Measurements from ENCODE around the gene DCUN1D2. TPM values are rescaled to one million over a fixed set of nuclear protein-coding genes. Genes with fewer than 3 reads are reported as not detected.
A peak's percentile ranks its signal among the peaks of the same experiment; 100 is the strongest.
"Not testable (repeated sequence)": the region's sequence is repeated elsewhere in the genome, so short reads cannot be mapped to it uniquely, and the experiment has no call there.

DCUN1D2 gene
- total and polyA plus RNA-seq, 7 experiments from 2014 or later = 6.8 to 31.9 (median 23.1) TPM

DNA sequence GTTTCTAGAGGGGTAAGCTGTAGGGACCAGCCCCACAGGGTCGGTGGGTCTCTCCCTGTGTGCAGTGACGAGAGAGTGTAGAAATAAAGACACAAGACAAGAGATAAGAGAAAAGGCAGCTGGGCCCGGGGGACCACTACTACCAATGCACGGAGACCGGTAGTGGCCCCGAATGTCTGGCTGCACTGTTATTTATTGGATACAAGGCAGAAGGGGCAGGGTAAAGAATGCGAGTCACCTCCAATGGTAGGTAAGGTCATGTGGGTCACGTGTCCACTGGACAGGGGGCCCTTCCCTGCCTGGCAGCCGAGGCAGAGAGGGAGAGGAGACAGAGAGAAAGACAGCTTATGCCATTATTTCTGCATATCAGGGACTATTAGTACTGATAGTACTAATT, 40.2 kb downstream of the DCUN1D2 start:
- H3K27me3 ChIP-seq (ENCODE audit: control insufficient read depth in 2 of 2, insufficient read depth in 2 of 2, low read length in 2 of 2); H3K27ac ChIP-seq (ENCODE audit: low read depth, low read length); H3K27ac Mint-ChIP-seq; H3K9me3 Mint-ChIP-seq; H3K4me1 Mint-ChIP-seq; H3K4me1 ChIP-seq (ENCODE audit: control insufficient read depth in 2 of 2, insufficient read depth in 2 of 2, low read length in 2 of 2); H3K4me3 Mint-ChIP-seq; H3K27me3 Mint-ChIP-seq; intact Hi-C loops (cut with micrococcal nuclease); H3K4me3 ChIP-seq (ENCODE audit: low read length); POLR2A ChIA-PET; H3K9me3 ChIP-seq (ENCODE audit: control insufficient read depth in 2 of 3, low read length in 3 of 3); ATAC-seq; H3K36me3 ChIP-seq (ENCODE audit: control insufficient read depth in 2 of 3, insufficient read depth in 3 of 3, low read length in 3 of 3); CTCF ChIA-PET; DNase-seq: not testable (repeated sequence)
- H3K36me3 Mint-ChIP-seq = peaks cover 0 to 12% (median 0%) of the 10 kb centered on the region in 5 donors

DNA sequence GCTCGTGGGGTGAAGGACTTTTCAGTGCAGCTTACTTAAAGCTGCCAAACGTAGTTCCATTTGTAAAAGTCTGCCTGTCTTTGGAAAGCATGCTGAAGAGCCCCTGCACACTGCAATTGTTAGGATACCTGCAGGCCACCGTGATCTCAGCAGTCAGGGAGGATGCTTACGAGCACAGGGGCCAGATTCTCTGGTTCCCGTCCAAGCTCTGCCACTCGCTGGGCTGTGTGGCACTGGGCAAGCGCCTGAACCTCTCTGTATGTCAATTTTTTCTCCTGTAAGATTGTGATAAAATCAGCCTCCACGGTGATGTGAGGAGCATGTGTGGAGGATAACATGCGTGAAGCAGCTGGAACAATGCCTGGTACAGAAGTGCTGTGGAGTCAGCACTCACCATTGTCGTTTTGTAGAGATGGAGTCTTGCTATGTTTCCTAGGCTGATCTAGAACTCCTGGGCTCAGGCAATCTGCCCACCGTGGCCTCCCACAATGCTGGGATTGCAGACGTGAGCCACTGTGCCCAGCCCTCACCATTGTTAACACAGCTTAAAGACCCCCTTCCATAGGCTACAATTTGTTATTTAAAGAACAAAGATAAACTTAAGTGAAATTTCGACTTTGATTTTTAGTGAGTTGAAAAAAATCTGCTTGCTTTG, 40.7 kb downstream of the DCUN1D2 start:
- peak overlapping the region in 3 of 10 donors; percentile 30 to 56 (median 44) for H3K4me3 Mint-ChIP-seq

DNA sequence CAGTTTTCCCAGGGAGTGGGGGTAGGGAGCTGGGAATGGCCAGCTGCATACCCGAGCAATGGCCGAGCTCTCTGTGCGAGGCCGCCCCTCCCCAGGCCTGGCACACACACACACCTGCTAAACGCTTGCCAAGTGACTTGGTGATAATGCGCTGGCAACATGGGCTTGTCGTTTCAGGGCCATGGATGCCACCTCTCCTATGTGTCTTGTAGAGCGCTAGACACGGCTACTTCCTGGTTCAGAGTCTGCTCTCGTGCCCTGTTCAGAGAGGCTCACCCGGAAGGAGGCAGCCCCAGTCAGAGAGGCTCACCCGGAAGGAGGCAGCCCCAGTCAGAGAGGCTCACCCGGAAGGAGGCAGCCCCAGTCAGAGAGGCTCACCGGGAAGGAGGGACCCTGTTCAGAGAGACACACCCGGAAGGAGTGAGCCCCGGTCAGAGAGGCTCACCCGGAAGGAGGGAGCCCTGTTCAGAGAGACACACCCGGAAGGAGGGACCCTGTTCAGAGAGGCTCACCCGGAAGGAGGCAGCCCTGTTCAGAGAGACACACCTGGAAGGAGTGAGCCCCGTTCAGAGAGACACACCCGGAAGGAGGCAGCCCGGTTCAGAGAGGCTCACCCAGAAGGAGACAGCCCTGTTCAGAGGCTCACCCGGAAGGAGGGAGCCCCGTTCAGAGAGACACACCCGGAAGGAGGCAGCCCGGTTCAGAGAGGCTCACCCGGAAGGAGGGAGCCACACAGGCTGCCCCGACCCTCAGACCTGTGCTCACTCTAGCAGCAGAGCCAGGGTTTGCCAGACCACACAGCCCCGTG, 41.4 kb downstream of the DCUN1D2 start:
- H3K27me3 Mint-ChIP-seq = no peaks in the 10 kb centered on the region
- Histone ChIP-seq H3K4me1 (ENCODE audit: control insufficient read depth in 2 of 2, insufficient read depth in 2 of 2, low read length in 2 of 2) (no peaks in the 10 kb centered on the region), H3K36me3 (ENCODE audit: control insufficient read depth in 2 of 3, insufficient read depth in 3 of 3, low read length in 3 of 3) (no peaks in the 10 kb centered on the region), H3K9me3 (ENCODE audit: control insufficient read depth in 2 of 3, low read length in 3 of 3) (no peaks in the 10 kb centered on the region), H3K27me3 (ENCODE audit: control insufficient read depth in 2 of 2, insufficient read depth in 2 of 2, low read length in 2 of 2) (no peaks in the 10 kb centered on the region), H3K4me3 (ENCODE audit: low read length) (no peak overlapping the region), H3K27ac (ENCODE audit: low read depth, low read length) (no peak overlapping the region)
- H3K36me3 Mint-ChIP-seq = peaks cover 0 to 9% (median 0%) of the 10 kb centered on the region in 5 donors
- intact Hi-C loops (cut with micrococcal nuclease) = no loop called here
- peaks cover 0 to 3% (median 0%) of the 10 kb centered on the region in 11 donors for H3K9me3 Mint-ChIP-seq
- CTCF ChIA-PET = no interaction called here
- DNase-seq = peak in 3 of 9 donors; percentile 7 to 80 (median 76)
- peaks cover 0 to 4% (median 0%) of the 10 kb centered on the region in 7 donors for H3K4me1 Mint-ChIP-seq
- POLR2A ChIA-PET = no interaction called here
- ATAC-seq = peak; percentile 52
- peak overlapping the region in 4 of 10 donors; percentile 19 to 56 (median 37) for H3K4me3 Mint-ChIP-seq
- H3K27ac Mint-ChIP-seq = peak overlapping the region in 5 of 9 donors; percentile 21 to 74 (median 65)

More for the DNA sequence above, 40.7 kb downstream of the DCUN1D2 start:
- peak overlapping the region in 5 of 9 donors; percentile 21 to 74 (median 65) for H3K27ac Mint-ChIP-seq
- ChIA-PET CTCF (no interaction called here), POLR2A (no interaction called here)
- peaks cover 0 to 4% (median 0%) of the 10 kb centered on the region in 7 donors for H3K4me1 Mint-ChIP-seq
- H3K36me3 ChIP-seq (ENCODE audit: control insufficient read depth in 2 of 3, insufficient read depth in 3 of 3, low read length in 3 of 3) = peaks cover 0 to under 1% (median 0%) of the 10 kb centered on the region in 3 experiments
- H3K27me3 Mint-ChIP-seq = no peaks in the 10 kb centered on the region
- H3K4me3 ChIP-seq (ENCODE audit: low read length) = no peak overlapping the region
- no peaks in the 10 kb centered on the region for H3K27me3 ChIP-seq (ENCODE audit: control insufficient read depth in 2 of 2, insufficient read depth in 2 of 2, low read length in 2 of 2)
- H3K9me3 ChIP-seq (ENCODE audit: control insufficient read depth in 2 of 3, low read length in 3 of 3) = no peaks in the 10 kb centered on the region
- no peaks in the 10 kb centered on the region for H3K4me1 ChIP-seq (ENCODE audit: control insufficient read depth in 2 of 2, insufficient read depth in 2 of 2, low read length in 2 of 2)
- H3K36me3 Mint-ChIP-seq = peaks cover 0 to 11% (median 0%) of the 10 kb centered on the region in 5 donors
- ATAC-seq (no peak), DNase-seq (no peak)
- H3K27ac ChIP-seq (ENCODE audit: low read depth, low read length) = no peak overlapping the region
- intact Hi-C loops (cut with micrococcal nuclease) = no loop called here
- H3K9me3 Mint-ChIP-seq = peaks cover 0 to 3% (median 0%) of the 10 kb centered on the region in 11 donors

DNA sequence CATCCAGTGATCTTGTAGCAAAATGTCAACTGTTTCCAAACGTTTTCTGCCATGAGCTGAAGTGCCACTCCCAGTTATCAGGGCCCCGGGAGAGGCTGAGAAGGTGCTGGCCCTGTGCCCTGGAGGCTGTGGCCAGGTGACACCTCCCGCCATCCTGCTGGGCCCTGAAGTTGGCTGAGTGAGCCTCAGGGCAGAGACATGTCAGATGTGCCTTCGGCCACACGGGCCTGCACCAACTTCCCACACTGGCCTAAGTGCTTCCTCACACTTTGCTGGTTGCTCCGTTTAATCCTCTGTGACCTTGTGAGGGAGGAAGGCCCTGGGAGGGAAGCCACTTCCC, 42.0 kb downstream of the DCUN1D2 start:
- Histone ChIP-seq H3K4me1 (ENCODE audit: control insufficient read depth in 2 of 2, insufficient read depth in 2 of 2, low read length in 2 of 2) (no peaks in the 10 kb centered on the region), H3K36me3 (ENCODE audit: control insufficient read depth in 2 of 3, insufficient read depth in 3 of 3, low read length in 3 of 3) (no peaks in the 10 kb centered on the region), H3K27me3 (ENCODE audit: control insufficient read depth in 2 of 2, insufficient read depth in 2 of 2, low read length in 2 of 2) (no peaks in the 10 kb centered on the region), H3K9me3 (ENCODE audit: control insufficient read depth in 2 of 3, low read length in 3 of 3) (no peaks in the 10 kb centered on the region), H3K27ac (ENCODE audit: low read depth, low read length) (no peak overlapping the region), H3K4me3 (ENCODE audit: low read length) (no peak overlapping the region)
- ChIA-PET POLR2A (no interaction called here), CTCF (no interaction called here)
- ATAC-seq (no peak), DNase-seq (no peak)
- Mint-ChIP-seq H3K4me1 (peaks cover 0 to 4% (median 0%) of the 10 kb centered on the region in 7 donors), H3K27ac (peak overlapping the region in 3 of 9 donors; percentile 38 to 66 (median 55)), H3K9me3 (peaks cover 0 to 3% (median 0%) of the 10 kb centered on the region in 11 donors), H3K4me3 (peak overlapping the region in 1 of 10 donors; percentile 28), H3K27me3 (no peaks in the 10 kb centered on the region), H3K36me3 (peaks cover 0 to 3% (median 0%) of the 10 kb centered on the region in 5 donors)
- intact Hi-C loops (cut with micrococcal nuclease) = no loop called here

DNA sequence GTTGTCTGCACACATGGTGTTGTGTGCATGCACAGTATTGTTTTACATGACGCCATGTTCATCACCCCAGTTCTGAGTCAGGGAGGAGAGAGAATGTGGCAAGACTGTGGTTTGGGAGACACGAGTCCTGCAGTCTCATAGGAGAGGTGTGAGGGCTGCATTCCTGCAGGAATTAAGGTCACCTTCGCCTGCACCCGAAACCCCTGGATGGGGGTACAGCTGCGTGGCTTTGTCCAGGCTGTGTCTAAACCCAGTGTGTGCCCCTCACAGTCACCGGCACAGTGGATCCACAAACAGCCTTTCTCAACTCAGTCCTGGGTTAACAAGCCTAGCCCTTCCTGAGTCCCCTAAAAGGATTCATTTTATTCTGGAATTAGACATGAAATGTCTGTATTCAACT, 42.9 kb downstream of the DCUN1D2 start:
- Mint-ChIP-seq H3K4me1 (peaks cover 0 to 4% (median 0%) of the 10 kb centered on the region in 7 donors), H3K27ac (no peak overlapping the region), H3K27me3 (no peaks in the 10 kb centered on the region), H3K36me3 (peaks cover 0 to 9% (median 3%) of the 10 kb centered on the region in 5 donors), H3K4me3 (no peak overlapping the region), H3K9me3 (peaks cover 0 to 4% (median 0%) of the 10 kb centered on the region in 11 donors)
- H3K27ac ChIP-seq (ENCODE audit: low read depth, low read length) = no peak overlapping the region
- H3K36me3 ChIP-seq (ENCODE audit: control insufficient read depth in 2 of 3, insufficient read depth in 3 of 3, low read length in 3 of 3) = no peaks in the 10 kb centered on the region
- no peaks in the 10 kb centered on the region for H3K9me3 ChIP-seq (ENCODE audit: control insufficient read depth in 2 of 3, low read length in 3 of 3)
- no peak for DNase-seq
- no peaks in the 10 kb centered on the region for H3K27me3 ChIP-seq (ENCODE audit: control insufficient read depth in 2 of 2, insufficient read depth in 2 of 2, low read length in 2 of 2)
- no peak overlapping the region for H3K4me3 ChIP-seq (ENCODE audit: low read length)
- no peaks in the 10 kb centered on the region for H3K4me1 ChIP-seq (ENCODE audit: control insufficient read depth in 2 of 2, insufficient read depth in 2 of 2, low read length in 2 of 2)
- ChIA-PET POLR2A (no interaction called here), CTCF (no interaction called here)
- intact Hi-C loops (cut with micrococcal nuclease) = no loop called here
- ATAC-seq = no peak

DNA sequence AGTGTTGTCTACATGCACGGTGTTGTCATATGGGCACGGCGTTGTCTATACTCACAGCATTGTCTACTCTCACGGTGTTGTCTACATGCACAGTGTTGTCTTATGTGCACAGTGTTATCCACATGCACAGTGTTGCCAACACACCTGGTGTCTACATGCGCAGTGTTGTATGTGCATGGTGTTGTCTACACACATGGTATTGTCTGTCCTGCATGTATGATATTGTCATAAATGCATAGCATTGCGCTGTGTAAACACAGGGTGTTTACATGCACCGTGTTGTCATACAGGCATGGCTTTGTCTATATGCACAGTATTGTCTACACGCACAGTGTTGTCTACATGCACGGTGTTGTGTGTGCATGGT, 44.0 kb downstream of the DCUN1D2 start:
- ChIA-PET POLR2A (no interaction called here), CTCF (no interaction called here)
- DNase-seq = no peak
- no peaks in the 10 kb centered on the region for H3K27me3 ChIP-seq (ENCODE audit: control insufficient read depth in 2 of 2, insufficient read depth in 2 of 2, low read length in 2 of 2)
- H3K4me3 ChIP-seq (ENCODE audit: low read length) = no peak overlapping the region
- H3K4me1 ChIP-seq (ENCODE audit: control insufficient read depth in 2 of 2, insufficient read depth in 2 of 2, low read length in 2 of 2) = no peaks in the 10 kb centered on the region
- H3K36me3 Mint-ChIP-seq = peaks cover 2 to 15% (median 10%) of the 10 kb centered on the region in 5 donors
- ATAC-seq = no peak
- intact Hi-C loops (cut with micrococcal nuclease) = no loop called here
- H3K9me3 ChIP-seq (ENCODE audit: control insufficient read depth in 2 of 3, low read length in 3 of 3) = no peaks in the 10 kb centered on the region
- H3K9me3 Mint-ChIP-seq = peaks cover 0 to 11% (median 0%) of the 10 kb centered on the region in 11 donors
- no peak overlapping the region for H3K4me3 Mint-ChIP-seq
- peaks cover 0 to 4% (median 0%) of the 10 kb centered on the region in 7 donors for H3K4me1 Mint-ChIP-seq
- no peak overlapping the region for H3K27ac ChIP-seq (ENCODE audit: low read depth, low read length)
- no peaks in the 10 kb centered on the region for H3K36me3 ChIP-seq (ENCODE audit: control insufficient read depth in 2 of 3, insufficient read depth in 3 of 3, low read length in 3 of 3)
- no peaks in the 10 kb centered on the region for H3K27me3 Mint-ChIP-seq
- H3K27ac Mint-ChIP-seq = no peak overlapping the region

Measured in naive thymus-derived CD4-positive, alpha-beta T cell (primary cell).